Measurements from ENCODE around the gene GLB1L3. TPM values are rescaled to one million over a fixed set of nuclear protein-coding genes. Genes with fewer than 3 reads are reported as not detected.
"Not testable (repeated sequence)": the region's sequence is repeated elsewhere in the genome, so short reads cannot be mapped to it uniquely, and the experiment has no call there.

Gene GLB1L3
- total RNA-seq, 6 experiments from 2014 or later, result not detected

- no peak for DNase-seq
- H3K27me3 ChIP-seq, result peaks cover 5 to 24% of the 10 kb centered on the region in 2 donors
- intact Hi-C loops (cut with DNase I), result no loop called here
- no peak for ATAC-seq
- no peak for TF ChIP-seq CTCF (IDR thresholded peaks at IDR 0.05)
- no peak for TF ChIP-seq POLR2A (IDR thresholded peaks at IDR 0.05)
- H3K4me1 ChIP-seq, result peaks cover 0 to 20% (median 0%) of the 10 kb centered on the region in 4 donors
- no peaks in the 10 kb centered on the region for H3K9me3 ChIP-seq
- H3K4me3 ChIP-seq, result no peak overlapping the region
- 85% methylated on average over 4 of the region's 4 CpGs for WGBS (ENCODE audit: insufficient coverage, low coverage, low lambda C conversion rate, missing lambda C conversion rate)
- H3K36me3 ChIP-seq, result no peaks in the 10 kb centered on the region
- no peak overlapping the region for H3K27ac ChIP-seq
Measured at GRCh38 chr11:134278356-134278755, 2.2 kb downstream of the GLB1L3 start.

GRCh38 chr11:134281635-134282034, 5.5 kb downstream of the GLB1L3 start:
- ATAC-seq; H3K27ac ChIP-seq; H3K4me3 ChIP-seq; H3K9me3 ChIP-seq; intact Hi-C loops (cut with DNase I); DNase-seq; H3K36me3 ChIP-seq: not testable (repeated sequence)
- WGBS (ENCODE audit: insufficient coverage, low coverage, low lambda C conversion rate, missing lambda C conversion rate), result no CpG with 5 or more reads among the region's 17 CpGs
- H3K27me3 ChIP-seq, result peaks cover 5 to 13% of the 10 kb centered on the region in 2 donors
- H3K4me1 ChIP-seq, result peaks cover 0 to 10% (median 0%) of the 10 kb centered on the region in 4 donors

DNA sequence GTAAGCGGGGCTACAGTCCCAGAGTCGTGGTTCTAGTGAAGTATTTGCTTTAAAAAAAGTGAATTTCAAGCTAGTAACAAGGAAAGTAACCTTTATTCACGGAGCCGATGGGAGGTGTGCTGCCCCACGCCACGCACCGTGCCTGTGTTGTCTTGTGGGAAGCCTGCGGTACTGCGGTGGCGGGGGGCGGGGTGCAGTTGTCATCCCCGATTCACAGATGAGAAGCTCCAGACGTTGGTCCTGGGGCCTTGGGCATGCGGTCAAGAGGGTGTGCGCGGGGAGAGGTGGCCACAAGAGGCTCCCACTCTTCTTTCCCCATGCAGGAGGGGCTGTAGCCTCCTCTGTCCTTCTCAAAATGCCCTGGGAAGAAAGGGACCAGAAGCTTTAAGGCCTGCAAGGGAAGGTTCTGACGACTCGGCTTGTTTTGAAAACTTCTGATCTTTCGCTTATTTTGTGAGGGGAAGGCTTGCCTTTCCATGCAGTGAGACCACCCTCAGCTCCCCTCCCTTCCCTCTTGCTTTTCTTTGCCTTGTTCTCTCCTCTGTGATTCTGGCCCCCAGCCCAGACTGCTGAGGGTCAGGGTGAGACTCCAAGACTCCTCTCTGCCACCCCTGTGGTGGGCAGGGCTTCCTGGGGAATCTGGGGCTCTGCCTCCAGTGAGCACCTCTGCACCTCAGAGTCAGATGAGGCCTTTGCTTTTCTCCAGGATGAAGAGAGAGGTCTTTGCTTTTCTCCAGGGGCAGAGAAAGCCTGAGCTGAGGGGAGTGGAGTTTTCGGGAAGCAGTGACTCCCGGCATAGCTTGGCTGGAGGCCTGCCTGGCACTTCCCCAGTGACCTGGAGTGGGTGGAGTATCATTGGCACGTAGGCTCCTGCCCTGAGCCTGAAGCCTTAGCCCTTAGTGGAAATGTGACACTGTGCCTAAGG, 6.2 kb downstream of the GLB1L3 start:
- Histone ChIP-seq H3K4me3 (no peak overlapping the region), H3K36me3 (no peaks in the 10 kb centered on the region), H3K9me3 (no peaks in the 10 kb centered on the region), H3K27ac (no peak overlapping the region), H3K4me1 (peaks cover 0 to 6% (median 0%) of the 10 kb centered on the region in 4 donors), H3K27me3 (peaks cover 5 to 6% of the 10 kb centered on the region in 2 donors)
- WGBS (ENCODE audit: insufficient coverage, low coverage, low lambda C conversion rate, missing lambda C conversion rate), result 68% methylated on average over 4 of the region's 22 CpGs
- peak; percentile 90 to 100 (median 92) for ATAC-seq
- intact Hi-C loops (cut with DNase I), result no loop called here
- peak; percentile 74 to 80 (median 76) for DNase-seq
- TF ChIP-seq POLR2A (IDR thresholded peaks at IDR 0.05) (no peak), CTCF (IDR thresholded peaks at IDR 0.05) (no peak)

GRCh38 chr11:134283461-134284230, 7.5 kb downstream of the GLB1L3 start:
- no peak for DNase-seq
- no peaks in the 10 kb centered on the region for H3K27me3 ChIP-seq
- H3K4me3 ChIP-seq, result no peak overlapping the region
- no peaks in the 10 kb centered on the region for H3K9me3 ChIP-seq
- ATAC-seq, result no peak
- intact Hi-C loops (cut with DNase I), result no loop called here
- WGBS (ENCODE audit: insufficient coverage, low coverage, low lambda C conversion rate, missing lambda C conversion rate), result 78% methylated on average over 3 of the region's 16 CpGs
- H3K36me3 ChIP-seq, result no peaks in the 10 kb centered on the region
- H3K4me1 ChIP-seq, result peaks cover 0 to 6% (median 0%) of the 10 kb centered on the region in 4 donors
- TF ChIP-seq POLR2A (IDR thresholded peaks at IDR 0.05), result no peak
- TF ChIP-seq CTCF (IDR thresholded peaks at IDR 0.05), result no peak
- H3K27ac ChIP-seq, result no peak overlapping the region

- H3K36me3 ChIP-seq; DNase-seq; H3K27me3 ChIP-seq; H3K9me3 ChIP-seq; intact Hi-C loops (cut with DNase I); H3K27ac ChIP-seq; H3K4me3 ChIP-seq; H3K4me1 ChIP-seq; ATAC-seq: not testable (repeated sequence)
- WGBS (ENCODE audit: insufficient coverage, low coverage, low lambda C conversion rate, missing lambda C conversion rate), result 87% methylated on average over 5 of the region's 5 CpGs
Measured at GRCh38 chr11:134284349-134284748, 8.2 kb downstream of the GLB1L3 start.

Data from right lobe of liver (tissue), 6 donors.